Panc1 (cell line): ENCODE data around the gene VDR. TPM values are rescaled to one million over a fixed set of nuclear protein-coding genes. Genes with fewer than 3 reads are reported as not detected.

Experiments
- ATAC-seq: fragments of 200-7000 bp; cut with Tn5 transposase; 2 replicates; pipeline ENCODE4 v1.9.1; 2020; ENCODE audit warnings: mild to moderate bottlenecking, moderate library complexity
- BruUV-seq: library from RNA; stranded (reverse); fragments of 400-500 nt; replicated peaks from 2 replicates; lab custom pipeline; 2021; lab: Mats Ljungman, UMichigan
- CTCF ChIA-PET: fragments of 300-600 bp; sonication (Branson Sonifier 250); formaldehyde crosslinking; loops from one replicate; lab custom pipeline; 2022; ENCODE audit warnings: antibody characterized with exemption; lab: Charles Lee
- POLR2A ChIA-PET: fragments of 300-600 bp; sonication (Branson Sonifier 250); formaldehyde crosslinking; loops from one replicate; lab custom pipeline; 2022; ENCODE audit warnings: antibody characterized with exemption; lab: Charles Lee
- DNase-seq: peaks from one replicate; pipeline ENCODE4 v3.0.0-alpha.2; 2010; ENCODE audit warnings: low read depth, low spot score
- H3K27ac ChIP-seq: 2 replicates; pipeline ENCODE4 v1.5.1; 2011; ENCODE audit warnings: mild to moderate bottlenecking, low read length, inconsistent platforms
- H3K27me3 ChIP-seq: fragments of 200-500 bp; sonication (Bioruptor generic); 2 replicates; pipeline ENCODE4 v1.6.0; 2014; ENCODE audit warnings: low read length, inconsistent platforms; ENCODE audit not compliant: control insufficient read depth, insufficient read depth
- H3K36me3 ChIP-seq: fragments of 200-500 bp; sonication (Bioruptor generic); 2 replicates; pipeline ENCODE4 v1.5.1; 2014; ENCODE audit warnings: inconsistent platforms, mild to moderate bottlenecking, low read length, moderate library complexity; ENCODE audit not compliant: control insufficient read depth, insufficient read depth
- H3K4me1 ChIP-seq: 2 replicates; pipeline ENCODE4 v1.5.1; 2011; ENCODE audit warnings: inconsistent platforms, mild to moderate bottlenecking, low read length, moderate library complexity; ENCODE audit not compliant: control insufficient read depth, insufficient read depth
- H3K4me3 ChIP-seq, 2 experiments: 2 replicates each; pipeline ENCODE4 v1.5.1; 2011 to 2012; ENCODE audit warnings: low read depth in 2 of 2, low read length in 2 of 2, mild to moderate bottlenecking in 2 of 2, inconsistent platforms in 1 of 2, moderate library complexity in 1 of 2
- H3K9me3 ChIP-seq: fragments of 200-500 bp; sonication (Bioruptor generic); 2 replicates; pipeline ENCODE4 v1.5.1; 2014; ENCODE audit warnings: low read depth, mild to moderate bottlenecking, inconsistent platforms, low read length, moderate library complexity; ENCODE audit not compliant: control insufficient read depth, insufficient read depth
- POLR2AphosphoS5 ChIP-seq: IDR thresholded peaks from 2 replicates; pipeline ENCODE4 v1.6.1; 2012; ENCODE audit warnings: mild to moderate bottlenecking, low read depth, low read length, moderate library complexity
- SIN3A ChIP-seq: IDR thresholded peaks from 2 replicates; pipeline ENCODE4 v1.6.1; 2012; ENCODE audit warnings: low read depth, mild to moderate bottlenecking, low read length, moderate library complexity, borderline replicate concordance; ENCODE audit not compliant: insufficient read depth
- TCF7L2 ChIP-seq: IDR thresholded peaks from 2 replicates; pipeline ENCODE4 v1.6.1; 2011; ENCODE audit warnings: mild to moderate bottlenecking, low read depth, low read length, inconsistent platforms
- in situ Hi-C: cut with HindIII; loops from 2 replicates; pipeline ENCODE4 v1.10.0; 2016; ENCODE audit warnings: low sequenced_read_pairs, low pct_unique_long_range_greater_than_20kb
- intact Hi-C: fragments of 100-400 bp; cut with micrococcal nuclease; formaldehyde crosslinking; loops from one replicate; pipeline ENCODE4 v1.10.0; 2022; ENCODE audit not compliant: unreplicated experiment
- total RNA-seq: library from RNA; stranded (reverse); gene quantifications from one replicate; pipeline ENCODE4 v1.2.1, GENCODE V29; 2021; ENCODE audit not compliant: unreplicated experiment
- TF ChIP-seq, protein P1 (sequence below): fragments of 450-650 bp; IDR thresholded peaks from 2 replicates; pipeline ENCODE4 v1.5.1; 2017; ENCODE audit warnings: mild to moderate bottlenecking
- TF ChIP-seq, protein P2 (sequence below), 2 experiments: IDR thresholded peaks; 2 replicates each; pipeline ENCODE4 v1.6.1; 2011 to 2012; ENCODE audit warnings: low read depth in 2 of 2, control low read depth in 1 of 2, low read length in 1 of 2, mild to moderate bottlenecking in 1 of 2, moderate library complexity in 1 of 2; ENCODE audit not compliant: insufficient read depth in 1 of 2

Gene VDR
- total RNA-seq, 1 experiment from 2014 or later, result 3.0 TPM

DNA sequence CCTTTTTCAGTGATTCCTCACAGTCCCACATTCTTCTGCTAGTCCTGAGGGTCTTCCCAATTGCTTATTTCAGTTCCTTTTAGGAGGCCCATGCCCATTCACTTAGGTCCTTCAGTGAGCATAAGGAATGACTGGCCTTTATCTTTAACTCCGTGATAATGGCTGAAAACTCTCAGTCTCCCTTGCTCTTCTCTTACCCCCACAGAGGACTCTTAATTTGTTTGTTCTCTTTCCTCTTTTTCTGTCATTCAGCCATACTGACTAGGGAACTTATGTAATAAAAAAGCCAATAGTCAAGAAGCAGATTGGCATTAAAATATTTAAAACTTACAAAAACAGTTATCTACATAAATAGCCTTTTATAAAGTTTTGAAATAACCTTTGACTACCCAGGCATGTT is 17.1 kb upstream of the VDR start:
- ATAC-seq (no peak), DNase-seq (no peak)
- H3K36me3 ChIP-seq, result no peaks in the 10 kb centered on the region
- no peak overlapping the region for H3K4me3 ChIP-seq
- H3K27me3 ChIP-seq, result peaks cover 34% of the 10 kb centered on the region
- ChIA-PET POLR2A (no interaction called here), CTCF (no interaction called here)
- intact Hi-C loops, result no loop called here
- BruUV-seq, result no TSS peak
- no peaks in the 10 kb centered on the region for H3K4me1 ChIP-seq
- in situ Hi-C loops, result no loop called here
- no peak for TF ChIP-seq POLR2AphosphoS5
- H3K9me3 ChIP-seq, result no peaks in the 10 kb centered on the region
- no peak overlapping the region for H3K27ac ChIP-seq

DNA sequence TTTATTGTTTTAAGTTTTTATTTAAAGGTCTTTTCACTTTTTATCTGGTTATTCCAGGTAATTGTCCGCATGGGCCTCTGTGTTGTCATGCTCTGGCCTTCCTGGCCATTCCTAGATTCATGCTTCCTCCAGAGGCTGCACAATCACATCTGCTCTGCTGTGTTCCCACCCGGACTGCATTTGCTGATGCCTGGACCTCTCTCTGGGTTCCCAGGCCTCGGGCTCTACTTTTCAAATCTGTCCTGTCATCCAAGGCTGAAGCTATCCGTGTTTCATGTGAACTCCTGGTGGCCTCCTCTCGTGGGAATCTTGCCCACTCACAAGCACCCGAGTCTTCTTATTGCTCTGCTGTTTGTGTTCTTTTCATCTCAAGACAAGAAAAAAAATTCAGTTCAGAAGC is 16.1 kb upstream of the VDR start:
- H3K27me3 ChIP-seq, result peaks cover 28% of the 10 kb centered on the region
- POLR2A ChIA-PET, result no interaction called here
- CTCF ChIA-PET, result no interaction called here
- no TSS peak for BruUV-seq
- H3K4me1 ChIP-seq, result no peaks in the 10 kb centered on the region
- DNase-seq (no peak), ATAC-seq (no peak)
- H3K9me3 ChIP-seq, result no peaks in the 10 kb centered on the region
- TF ChIP-seq TCF7L2 (no peak), POLR2AphosphoS5 (no peak), SIN3A (no peak)
- TF ChIP-seq, protein P1, sequence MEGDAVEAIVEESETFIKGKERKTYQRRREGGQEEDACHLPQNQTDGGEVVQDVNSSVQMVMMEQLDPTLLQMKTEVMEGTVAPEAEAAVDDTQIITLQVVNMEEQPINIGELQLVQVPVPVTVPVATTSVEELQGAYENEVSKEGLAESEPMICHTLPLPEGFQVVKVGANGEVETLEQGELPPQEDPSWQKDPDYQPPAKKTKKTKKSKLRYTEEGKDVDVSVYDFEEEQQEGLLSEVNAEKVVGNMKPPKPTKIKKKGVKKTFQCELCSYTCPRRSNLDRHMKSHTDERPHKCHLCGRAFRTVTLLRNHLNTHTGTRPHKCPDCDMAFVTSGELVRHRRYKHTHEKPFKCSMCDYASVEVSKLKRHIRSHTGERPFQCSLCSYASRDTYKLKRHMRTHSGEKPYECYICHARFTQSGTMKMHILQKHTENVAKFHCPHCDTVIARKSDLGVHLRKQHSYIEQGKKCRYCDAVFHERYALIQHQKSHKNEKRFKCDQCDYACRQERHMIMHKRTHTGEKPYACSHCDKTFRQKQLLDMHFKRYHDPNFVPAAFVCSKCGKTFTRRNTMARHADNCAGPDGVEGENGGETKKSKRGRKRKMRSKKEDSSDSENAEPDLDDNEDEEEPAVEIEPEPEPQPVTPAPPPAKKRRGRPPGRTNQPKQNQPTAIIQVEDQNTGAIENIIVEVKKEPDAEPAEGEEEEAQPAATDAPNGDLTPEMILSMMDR, result no peak
- TF ChIP-seq, protein P2, sequence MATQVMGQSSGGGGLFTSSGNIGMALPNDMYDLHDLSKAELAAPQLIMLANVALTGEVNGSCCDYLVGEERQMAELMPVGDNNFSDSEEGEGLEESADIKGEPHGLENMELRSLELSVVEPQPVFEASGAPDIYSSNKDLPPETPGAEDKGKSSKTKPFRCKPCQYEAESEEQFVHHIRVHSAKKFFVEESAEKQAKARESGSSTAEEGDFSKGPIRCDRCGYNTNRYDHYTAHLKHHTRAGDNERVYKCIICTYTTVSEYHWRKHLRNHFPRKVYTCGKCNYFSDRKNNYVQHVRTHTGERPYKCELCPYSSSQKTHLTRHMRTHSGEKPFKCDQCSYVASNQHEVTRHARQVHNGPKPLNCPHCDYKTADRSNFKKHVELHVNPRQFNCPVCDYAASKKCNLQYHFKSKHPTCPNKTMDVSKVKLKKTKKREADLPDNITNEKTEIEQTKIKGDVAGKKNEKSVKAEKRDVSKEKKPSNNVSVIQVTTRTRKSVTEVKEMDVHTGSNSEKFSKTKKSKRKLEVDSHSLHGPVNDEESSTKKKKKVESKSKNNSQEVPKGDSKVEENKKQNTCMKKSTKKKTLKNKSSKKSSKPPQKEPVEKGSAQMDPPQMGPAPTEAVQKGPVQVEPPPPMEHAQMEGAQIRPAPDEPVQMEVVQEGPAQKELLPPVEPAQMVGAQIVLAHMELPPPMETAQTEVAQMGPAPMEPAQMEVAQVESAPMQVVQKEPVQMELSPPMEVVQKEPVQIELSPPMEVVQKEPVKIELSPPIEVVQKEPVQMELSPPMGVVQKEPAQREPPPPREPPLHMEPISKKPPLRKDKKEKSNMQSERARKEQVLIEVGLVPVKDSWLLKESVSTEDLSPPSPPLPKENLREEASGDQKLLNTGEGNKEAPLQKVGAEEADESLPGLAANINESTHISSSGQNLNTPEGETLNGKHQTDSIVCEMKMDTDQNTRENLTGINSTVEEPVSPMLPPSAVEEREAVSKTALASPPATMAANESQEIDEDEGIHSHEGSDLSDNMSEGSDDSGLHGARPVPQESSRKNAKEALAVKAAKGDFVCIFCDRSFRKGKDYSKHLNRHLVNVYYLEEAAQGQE (IDR thresholded peaks at IDR 0.05; ENCODE audit: insufficient read depth in 1 of 2, low read depth in 2 of 2, low read length in 1 of 2), result no peak
- no peaks in the 10 kb centered on the region for H3K36me3 ChIP-seq
- no peak overlapping the region for H3K27ac ChIP-seq
- no peak overlapping the region for H3K4me3 ChIP-seq
- in situ Hi-C loops (no loop called here), intact Hi-C loops (no loop called here)

DNA sequence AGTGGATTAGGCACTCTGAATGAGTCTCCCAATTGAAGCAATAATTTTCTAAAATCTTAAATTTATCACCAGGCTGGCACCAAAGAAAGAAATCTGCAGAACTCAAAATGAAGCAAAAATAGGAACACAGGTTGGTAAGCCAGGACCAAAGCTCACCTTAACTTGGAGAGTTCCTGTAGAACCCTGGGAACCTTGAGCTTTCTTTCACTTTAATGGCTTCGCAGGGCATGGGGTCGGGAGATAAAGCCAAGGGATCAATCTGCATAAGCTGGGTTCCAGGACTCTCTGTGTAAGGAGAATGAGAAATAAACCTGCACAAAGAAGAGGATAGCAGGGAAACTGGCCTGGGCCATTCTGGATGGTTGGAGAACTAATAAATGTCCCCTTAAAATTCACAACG is 8.3 kb upstream of the VDR start:
- DNase-seq (no peak), ATAC-seq (no peak)
- ChIA-PET POLR2A (no interaction called here), CTCF (interaction anchor here (0.6 kb wide), 1 partner anchor 8 kb away, joined by 4 read pairs; the partner anchor contains the start of gene VDR)
- Histone ChIP-seq H3K27me3 (peaks cover 9% of the 10 kb centered on the region), H3K9me3 (no peaks in the 10 kb centered on the region), H3K4me3 (no peak overlapping the region), H3K4me1 (no peaks in the 10 kb centered on the region), H3K36me3 (no peaks in the 10 kb centered on the region), H3K27ac (no peak overlapping the region)
- BruUV-seq, result no TSS peak
- TF ChIP-seq SIN3A, result no peak
- no peak for TF ChIP-seq POLR2AphosphoS5
- TF ChIP-seq, protein P1, result no peak
- TF ChIP-seq, protein P2 (IDR thresholded peaks at IDR 0.05; ENCODE audit: insufficient read depth in 1 of 2, low read depth in 2 of 2, low read length in 1 of 2), result no peak
- no peak for TF ChIP-seq TCF7L2
- in situ Hi-C loops (no loop called here), intact Hi-C loops (no loop called here)
